HepG2 (cell line): Measurements from ENCODE around the gene XPO5. TPM values are rescaled to one million over a fixed set of nuclear protein-coding genes. Genes with fewer than 3 reads are reported as not detected.
A peak's percentile ranks its signal among the peaks of the same experiment; 100 is the strongest.

Experiments used
- ATF6 ChIP-seq: sonication (generic); formaldehyde crosslinking; conservative IDR thresholded peaks from 2 replicates; pipeline ENCODE4 v1.4.0; 2020; ENCODE audit warnings: missing genetic modification reagents
- EP300 ChIP-seq, 3 experiments: sonication (generic) in 1 of 3; formaldehyde crosslinking in 1 of 3; IDR thresholded peaks; 2 replicates each; pipeline versions ENCODE4 v1.5.1 to v1.6.1; 2011 to 2020; ENCODE audit warnings: low read depth in 2 of 3, low read length in 2 of 3, borderline replicate concordance in 1 of 3, improper control_type of control experiment in 1 of 3, mild to moderate bottlenecking in 1 of 3, missing genetic modification reagents in 1 of 3, moderate library complexity in 1 of 3
- GABPB1 ChIP-seq: IDR thresholded peaks from 2 replicates; pipeline ENCODE4 v1.6.1; 2016; ENCODE audit warnings: mild to moderate bottlenecking, missing genetic modification reagents, moderate library complexity, missing compliant biosample characterization
- HDAC2 ChIP-seq: sonication (generic); formaldehyde crosslinking; IDR thresholded peaks from 2 replicates; pipeline ENCODE4 v1.4.0; 2020; ENCODE audit warnings: missing genetic modification reagents
- HNRNPL ChIP-seq: fragments of 200-400 bp; formaldehyde crosslinking; IDR thresholded peaks from 2 replicates; pipeline ENCODE4 v1.6.1; 2017; ENCODE audit warnings: mild to moderate bottlenecking, low read depth, low read length
- MIXL1 ChIP-seq: IDR thresholded peaks from 2 replicates; pipeline ENCODE4 v1.6.1; 2016
- NFRKB ChIP-seq: fragments of 450-650 bp; IDR thresholded peaks from 2 replicates; pipeline ENCODE4 v1.6.1; 2017
- PBX2 ChIP-seq: IDR thresholded peaks from 2 replicates; pipeline ENCODE4 v1.6.1; 2016; ENCODE audit warnings: control low read depth
- POLR2AphosphoS2 ChIP-seq: IDR thresholded peaks from 2 replicates; pipeline ENCODE4 v1.6.1; 2011; ENCODE audit warnings: low read depth, low read length, improper control_type of control experiment
- REST ChIP-seq, 2 experiments: IDR thresholded peaks; 2 replicates each; pipeline ENCODE4 v1.6.1; 2011 to 2012; ENCODE audit warnings: low read length in 2 of 2, borderline replicate concordance in 1 of 2, low read depth in 1 of 2, mild to moderate bottlenecking in 1 of 2, moderate library complexity in 1 of 2
- STAG1 ChIP-seq: sonication (generic); formaldehyde crosslinking; IDR thresholded peaks from 2 replicates; pipeline ENCODE4 v1.4.0; 2020; ENCODE audit warnings: missing genetic modification reagents
- SUZ12 ChIP-seq: fragments of 150-350 bp; IDR thresholded peaks from 2 replicates; pipeline ENCODE4 v1.6.1; 2014; ENCODE audit warnings: low read depth, low read length
- TOPORS ChIP-seq: sonication (generic); formaldehyde crosslinking; IDR thresholded peaks from 2 replicates; pipeline ENCODE4 v1.8.0; 2023; ENCODE audit warnings: mild to moderate bottlenecking, missing genetic modification reagents
- ZNF160 ChIP-seq: sonication (generic); formaldehyde crosslinking; IDR thresholded peaks from 2 replicates; pipeline ENCODE4 v1.8.0; 2022; ENCODE audit warnings: mild to moderate bottlenecking, inconsistent platforms, missing genetic modification reagents
- ZNF350 ChIP-seq: sonication (generic); formaldehyde crosslinking; IDR thresholded peaks from 2 replicates; pipeline ENCODE4 v1.4.0; 2020; ENCODE audit warnings: mild to moderate bottlenecking, low read depth, missing genetic modification reagents, borderline replicate concordance
- ZNF367 ChIP-seq: sonication (generic); formaldehyde crosslinking; IDR thresholded peaks from 2 replicates; pipeline ENCODE4 v1.4.0; 2020; ENCODE audit warnings: missing genetic modification reagents, borderline replicate concordance
- ZNF549 ChIP-seq: sonication (generic); formaldehyde crosslinking; IDR thresholded peaks from 2 replicates; pipeline ENCODE4 v1.5.0; 2020; ENCODE audit warnings: missing genetic modification reagents
- ZNF567 ChIP-seq: sonication (generic); formaldehyde crosslinking; IDR thresholded peaks from 2 replicates; pipeline ENCODE4 v1.8.1; 2023; ENCODE audit warnings: mild to moderate bottlenecking, missing genetic modification reagents, borderline replicate concordance
- polyA plus RNA-seq, 8 experiments: library from polyadenylated mRNA; depleted of rRNA in 3 of 8; stranded (reverse) in 7 of 8; unstranded in 1 of 8; fragments of >200 nt; fragmentation: Illumina TruSeq in 4 of 8; extraction: Trizol in 4 of 8; gene quantifications; 2 replicates each; pipeline versions ENCODE4 v1.2.1 to v1.2.3, GENCODE V29; 2011 to 2016; ENCODE audit warnings: low read depth in 4 of 8, missing spikeins in 1 of 8, mixed read lengths in 1 of 8; ENCODE audit not compliant: insufficient read depth in 1 of 8
- total RNA-seq, 5 experiments: library from RNA; depleted of rRNA; stranded (reverse); fragments of >200 nt; fragmentation: Illumina TruSeq; extraction: Trizol; gene quantifications; 2 replicates each; pipeline ENCODE4 v1.2.3, GENCODE V29; 2016; ENCODE audit warnings: low read depth in 1 of 5
- TF ChIP-seq, protein P1 (sequence below): sonication (generic); formaldehyde crosslinking; IDR thresholded peaks from 2 replicates; pipeline ENCODE4 v1.9.0; 2021; ENCODE audit warnings: missing genetic modification reagents, borderline replicate concordance
- TF ChIP-seq, protein P2 (sequence below): sonication (generic); formaldehyde crosslinking; conservative IDR thresholded peaks from 2 replicates; pipeline ENCODE4 v1.8.0; 2022; ENCODE audit warnings: mild to moderate bottlenecking, moderate library complexity, missing genetic modification reagents

XPO5 gene
- total and polyA plus RNA-seq, 2 of the 13 experiments (the other 11 are each of a cell fraction or from before 2014, with no cell fraction given), result 52.2 to 68.0 TPM

DNA sequence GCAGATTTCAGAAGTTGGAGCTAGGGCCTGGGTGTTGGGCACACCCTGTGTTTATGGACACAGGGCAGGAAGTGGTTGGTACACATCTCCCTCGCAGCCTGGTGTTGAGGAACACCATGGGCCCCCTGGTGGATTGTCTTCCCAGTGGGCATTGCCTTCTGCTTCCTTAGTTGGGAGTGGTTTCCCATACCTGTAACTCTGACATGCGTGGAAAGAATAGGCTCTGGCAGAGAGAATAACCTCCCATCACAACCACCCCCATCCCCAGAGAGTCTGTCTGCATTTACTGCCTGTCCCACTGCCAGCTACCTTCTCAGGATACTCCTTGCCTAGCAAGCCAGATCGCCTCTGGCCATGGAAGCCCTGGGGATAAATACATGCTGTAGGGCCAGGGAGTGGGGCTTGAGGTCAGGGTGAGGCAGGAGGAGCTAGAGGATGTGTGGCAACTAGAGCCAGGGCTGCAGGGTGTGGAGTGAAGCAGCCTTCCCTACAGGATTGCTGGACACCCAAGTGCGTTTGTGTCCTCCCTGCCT, 80.4 kb downstream of the XPO5 start (continued):
- TF ChIP-seq HDAC2 (CRISPR knock-in tag) (no peak), SUZ12 (no peak), ZNF350 (peak; percentile 8; the same call in 1 of the 2 replicates), ZNF549 (CRISPR knock-in tag) (no peak), GABPB1 (CRISPR knock-in tag) (no peak), POLR2AphosphoS2 (no peak), ATF6 (CRISPR knock-in tag) (no peak), ZNF160 (CRISPR knock-in tag) (no peak), REST (IDR thresholded peaks at IDR 0.05; ENCODE audit: borderline replicate concordance in 1 of 2, low read depth in 1 of 2, low read length in 2 of 2) (no peak), TOPORS (no peak), EP300 (IDR thresholded peaks at IDR 0.05; ENCODE audit: low read depth in 2 of 2, low read length in 2 of 2) (no peak), EP300 (CRISPR knock-in tag; IDR thresholded peaks at IDR 0.05; ENCODE audit: borderline replicate concordance) (no peak), PBX2 (no peak), MIXL1 (no peak), ZNF367 (no peak), NFRKB (no peak), STAG1 (peak; percentile 45), HNRNPL (0 out of 2 replicates have a peak, but pooled peaks have one; percentile 57), ZNF567 (CRISPR knock-in tag) (0 out of 2 replicates have a peak, but pooled peaks have one; percentile 16)
- TF ChIP-seq, protein P1, sequence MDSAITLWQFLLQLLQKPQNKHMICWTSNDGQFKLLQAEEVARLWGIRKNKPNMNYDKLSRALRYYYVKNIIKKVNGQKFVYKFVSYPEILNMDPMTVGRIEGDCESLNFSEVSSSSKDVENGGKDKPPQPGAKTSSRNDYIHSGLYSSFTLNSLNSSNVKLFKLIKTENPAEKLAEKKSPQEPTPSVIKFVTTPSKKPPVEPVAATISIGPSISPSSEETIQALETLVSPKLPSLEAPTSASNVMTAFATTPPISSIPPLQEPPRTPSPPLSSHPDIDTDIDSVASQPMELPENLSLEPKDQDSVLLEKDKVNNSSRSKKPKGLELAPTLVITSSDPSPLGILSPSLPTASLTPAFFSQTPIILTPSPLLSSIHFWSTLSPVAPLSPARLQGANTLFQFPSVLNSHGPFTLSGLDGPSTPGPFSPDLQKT (CRISPR knock-in tag), result 0 out of 2 replicates have a peak, but pooled peaks have one; percentile 35
- TF ChIP-seq, protein P2, sequence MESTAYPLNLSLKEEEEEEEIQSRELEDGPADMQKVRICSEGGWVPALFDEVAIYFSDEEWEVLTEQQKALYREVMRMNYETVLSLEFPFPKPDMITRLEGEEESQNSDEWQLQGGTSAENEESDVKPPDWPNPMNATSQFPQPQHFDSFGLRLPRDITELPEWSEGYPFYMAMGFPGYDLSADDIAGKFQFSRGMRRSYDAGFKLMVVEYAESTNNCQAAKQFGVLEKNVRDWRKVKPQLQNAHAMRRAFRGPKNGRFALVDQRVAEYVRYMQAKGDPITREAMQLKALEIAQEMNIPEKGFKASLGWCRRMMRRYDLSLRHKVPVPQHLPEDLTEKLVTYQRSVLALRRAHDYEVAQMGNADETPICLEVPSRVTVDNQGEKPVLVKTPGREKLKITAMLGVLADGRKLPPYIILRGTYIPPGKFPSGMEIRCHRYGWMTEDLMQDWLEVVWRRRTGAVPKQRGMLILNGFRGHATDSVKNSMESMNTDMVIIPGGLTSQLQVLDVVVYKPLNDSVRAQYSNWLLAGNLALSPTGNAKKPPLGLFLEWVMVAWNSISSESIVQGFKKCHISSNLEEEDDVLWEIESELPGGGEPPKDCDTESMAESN (CRISPR knock-in tag), result no peak
